ENCODE measurements around the gene COQ4. TPM values are rescaled to one million over a fixed set of nuclear protein-coding genes. Genes with fewer than 3 reads are reported as not detected.

Gene COQ4
- total RNA-seq (2021; fragmentation: NEBNext Ultra II Directional; extraction: Animal tissue kit (Norgen Biotek cat#: 25700)) (30.2 and 32.3 TPM in 2 replicates), polyA plus RNA-seq (2011; rRNA removed) (58.8 and 79.2 TPM in 2 replicates), polyA minus RNA-seq (2011; rRNA and poly(A)+ RNA removed) (34.2 and 34.5 TPM in 2 replicates)
- polyA plus RNA-seq (2011; cell fraction: cytosol; rRNA removed): 52.1 TPM
- 91.6 TPM for polyA plus RNA-seq (2011; cell fraction: nucleus; rRNA removed)
- 40.2 to 50.5 TPM (median 46.5 TPM) in 4 replicates for polyA plus RNA-seq (2012, experiment 1 of 2)
- 46.0 TPM for polyA plus RNA-seq (2012, experiment 2 of 2)
- polyA plus RNA-seq (2013, experiment 1 of 2): 33.5 TPM
- 30.6 TPM for polyA plus RNA-seq (2013, experiment 2 of 2)
- 26.7 TPM for polyA minus RNA-seq (2011; cell fraction: cytosol; rRNA and poly(A)+ RNA removed)
- 41.4 TPM for polyA minus RNA-seq (2011; cell fraction: nucleus; rRNA and poly(A)+ RNA removed)
- long read RNA-seq, experiment 1, partial matches to known transcripts: 17 of 21 reads
- long read RNA-seq, experiment 1, other reads (novel, unspliced or antisense): 3 of 21 reads
- long read RNA-seq, experiment 2, partial matches to known transcripts: 1 of 7 reads
- long read RNA-seq, experiment 2, other reads (novel, unspliced or antisense): 2 of 7 reads

DNA sequence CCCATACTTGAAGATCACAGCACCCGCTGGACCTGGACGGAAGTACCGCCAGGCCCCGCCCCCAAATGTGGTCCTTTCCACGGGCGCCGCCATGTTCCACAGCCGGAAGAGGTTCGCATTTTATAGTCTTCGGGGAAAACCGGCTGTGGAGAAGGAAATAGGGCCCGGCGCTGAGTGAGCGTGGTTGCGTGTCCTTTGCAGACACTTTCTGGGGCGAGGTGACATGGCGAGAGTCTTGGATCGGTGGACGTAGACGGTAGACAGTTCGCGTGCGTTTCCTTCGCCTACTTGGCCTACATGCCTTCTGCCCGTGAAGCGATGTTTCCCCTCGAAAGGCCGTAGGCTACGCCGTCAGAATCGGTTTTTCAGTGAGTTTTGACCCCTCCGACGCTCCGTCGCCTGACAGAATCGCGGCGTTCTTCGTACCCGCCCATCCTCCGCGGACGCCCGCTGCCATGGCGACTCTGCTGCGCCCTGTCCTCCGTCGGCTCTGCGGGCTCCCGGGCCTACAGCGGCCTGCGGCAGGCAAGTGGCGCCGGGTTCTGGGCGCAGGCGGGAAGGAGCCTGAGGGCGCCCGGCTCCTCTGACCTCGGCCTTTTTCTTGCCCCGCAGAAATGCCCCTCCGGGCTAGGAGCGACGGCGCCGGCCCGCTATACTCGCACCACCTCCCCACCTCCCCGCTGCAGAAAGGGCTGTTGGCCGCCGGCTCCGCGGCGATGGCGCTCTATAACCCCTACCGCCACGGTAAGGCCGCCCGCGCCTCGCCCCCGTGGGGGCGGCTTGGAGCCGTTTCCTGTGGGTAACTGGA, at the start of gene COQ4, which contains the start of gene TRUB2:
COQ4 (plus strand) TSS at position 436 of the 808 bp plus-strand sequence; CDS start at position 456, 20 bp downstream.
TRUB2 (minus strand) TSS at position 44 of the 808 bp plus-strand sequence; CDS start at position 5, 39 bp downstream.
- CTCF ChIA-PET (ENCODE audit: partially characterized antibody): interaction anchor here (0.9 to 1.8 kb wide), 2 partner anchors 40 to 67 kb away, joined by 4 to 5 read pairs; no protein-coding TSS in a partner anchor
- DNase-seq (ENCODE audit: low read depth in 1 of 2, low spot score in 2 of 2) (peak; percentile 57 to 94), FAIRE-seq (no peak)
- Histone ChIP-seq H3K79me1 (ENCODE audit: low read depth, low read length) (peaks cover 4% of the 10 kb centered on the region; the same call in 1 of the 2 replicates), H4K20me1 (replicated peaks in 1 of 2; ENCODE audit: control insufficient read depth in 1 of 2, insufficient read depth in 2 of 2, low read length in 2 of 2) (peaks cover 1 to 3% of the 10 kb centered on the region in 2 experiments), H2BK5ac (ENCODE audit: low read depth, low read length) (peak within 1 kb of the TSS; percentile 100), H3K23me2 (ENCODE audit: low read depth, low read length) (peaks cover 7% of the 10 kb centered on the region), H2BK120ac (replicated peaks; ENCODE audit: low read depth, low read length) (peak within 1 kb of the TSS; percentile 98), H2BK20ac (ENCODE audit: low read length) (peak within 1 kb of the TSS; percentile 92; the same call in 1 of the 2 replicates), H3K4me3 (ENCODE audit: extremely low read depth in 1 of 4, insufficient read depth in 2 of 4, low read depth in 3 of 4, low read length in 4 of 4) (peak within 1 kb of the TSS; percentile 86 to 100 (median 92)), H3K23ac (ENCODE audit: insufficient read length) (peak within 1 kb of the TSS; percentile 52), H3K9me3 (ENCODE audit: insufficient read depth in 2 of 2, low read depth in 1 of 2, low read length in 1 of 2) (no peaks in the 10 kb centered on the region), H3K56ac (replicated peaks; ENCODE audit: insufficient read length, low read depth, low read length) (peak within 1 kb of the TSS; percentile 96), H4K91ac (replicated peaks; ENCODE audit: insufficient read length, low read length) (peak within 1 kb of the TSS; percentile 100), H3K18ac (ENCODE audit: extremely low read depth, low read length) (peak within 1 kb of the TSS; percentile 100), H3K79me2 (ENCODE audit: control insufficient read depth in 1 of 2, insufficient read depth in 2 of 2, low read length in 2 of 2) (peaks cover 0 to 25% of the 10 kb centered on the region in 2 experiments; a peak in 2 of 4 replicates), H4K5ac (ENCODE audit: insufficient read length, low read depth, low read length) (peak within 1 kb of the TSS; percentile 100), H3K27me3 (replicated peaks in 1 of 4; ENCODE audit: control insufficient read depth in 3 of 4, extremely low read depth in 1 of 4, insufficient read depth in 3 of 4, low read length in 3 of 4) (no peaks in the 10 kb centered on the region), H4K8ac (ENCODE audit: extremely low read depth, insufficient read depth, low read length) (peak within 1 kb of the TSS; percentile 98; the same call in 1 of the 2 replicates), H3K27ac (ENCODE audit: low read depth, low read length) (peak within 1 kb of the TSS; percentile 90), H2BK15ac (ENCODE audit: low read length) (peak within 1 kb of the TSS; percentile 98; the same call in 1 of the 2 replicates), H3K4ac (replicated peaks; ENCODE audit: insufficient read length, low read depth, low read length) (peak within 1 kb of the TSS; percentile 98), H3K14ac (ENCODE audit: insufficient read length) (no peak within 1 kb of the TSS), H2AFZ (ENCODE audit: low read length) (peak within 1 kb of the TSS; percentile 100), H3K4me2 (ENCODE audit: insufficient read depth in 1 of 2, low read depth in 2 of 2, low read length in 2 of 2) (peak within 1 kb of the TSS; percentile 63 to 96), H2BK12ac (ENCODE audit: low read depth, low read length) (peak within 1 kb of the TSS; percentile 96; the same call in 1 of the 2 replicates), H2AK5ac (ENCODE audit: low read depth, low read length) (no peak within 1 kb of the TSS), H3K36me3 (ENCODE audit: control insufficient read depth in 2 of 4, insufficient read depth in 4 of 4, low read length in 3 of 4) (peaks cover 0 to 9% (median 1%) of the 10 kb centered on the region in 4 experiments; a peak in 3 of 8 replicates), H3K9ac (replicated peaks in 1 of 4; ENCODE audit: extremely low read depth in 1 of 4, low read depth in 3 of 4, low read length in 3 of 4) (peak within 1 kb of the TSS; percentile 67 to 96 (median 94)), H3K4me1 (replicated peaks in 1 of 4; ENCODE audit: control insufficient read depth in 3 of 4, insufficient read depth in 4 of 4, low read length in 3 of 4) (no peaks in the 10 kb centered on the region; a peak in 3 of 7 replicates)
- 2% methylated on average over 78 of the region's 83 CpGs; no CpG with 5 or more reads in 1 of the 2 experiments for WGBS, 2 experiments (ENCODE audit: extremely low coverage in 1 of 2, insufficient coverage in 1 of 2, insufficient read length in 1 of 2, insufficient replicate concordance in 2 of 2, low coverage in 1 of 2, low lambda C conversion rate in 2 of 2, missing lambda C conversion rate in 1 of 2)
- POLR2A ChIA-PET (ENCODE audit: partially characterized antibody): interaction anchor here (0.6 to 3.3 kb wide), 6 partner anchors 11 to 230 kb away, joined by 3 to 11 read pairs (median 4); partner anchors contain the start of genes BBLN and SPTAN1
- no peak for TF ChIP-seq HDAC6 (IDR thresholded peaks at IDR 0.05; ENCODE audit: low read depth, low read length)
- peak; percentile 71 to 89; a peak in 2 of 4 replicates for TF ChIP-seq HDAC2 (IDR thresholded peaks at IDR 0.05; ENCODE audit: borderline replicate concordance in 1 of 2, low read depth in 2 of 2, low read length in 2 of 2)
- TF ChIP-seq SP4 (IDR thresholded peaks at IDR 0.05; ENCODE audit: low read length): no peak
- peak; percentile 87 for TF ChIP-seq TAF1 (IDR thresholded peaks at IDR 0.05; ENCODE audit: low read depth, low read length)
- no peak for TF ChIP-seq KDM1A (IDR thresholded peaks at IDR 0.05; ENCODE audit: borderline replicate concordance, low read length)
- TF ChIP-seq GTF2F1 (IDR thresholded peaks at IDR 0.05; ENCODE audit: borderline replicate concordance, low read depth, low read length): no peak; the same call in 1 of the 2 replicates
- peak; percentile 58 for TF ChIP-seq BACH1 (IDR thresholded peaks at IDR 0.05; ENCODE audit: low read length)
- peak; percentile 25; the same call in 1 of the 2 replicates for TF ChIP-seq SUZ12 (IDR thresholded peaks at IDR 0.05; ENCODE audit: low read length)
